Liver (tissue), 9 donors: Measurements from ENCODE around the gene TUBB4B. TPM values are rescaled to one million over a fixed set of nuclear protein-coding genes. Genes with fewer than 3 reads are reported as not detected.
A peak's percentile ranks its signal among the peaks of the same experiment; 100 is the strongest.

ENCODE experiments used
- DNase-seq: peaks from one replicate; pipeline ENCODE4 v3.0.0-alpha.2; 2017; ENCODE audit warnings: low spot score
- H3K27ac ChIP-seq, 2 donors: one replicate each; pipeline ENCODE4 v1.7.0; 2013; ENCODE audit warnings: inconsistent platforms in 2 of 2, low read length in 2 of 2, control low read depth in 1 of 2, low read depth in 1 of 2, mild to moderate bottlenecking in 1 of 2
- H3K27me3 ChIP-seq, 4 donors: one replicate each; pipeline versions ENCODE4 v1.6.1 to v1.7.0; 2013; ENCODE audit warnings: low read length in 3 of 4, inconsistent platforms in 1 of 4, mild to moderate bottlenecking in 1 of 4, moderate library complexity in 1 of 4; ENCODE audit not compliant: control insufficient read depth in 4 of 4, insufficient read depth in 4 of 4
- H3K36me3 ChIP-seq, 4 donors: one replicate each; pipeline versions ENCODE4 v1.6.1 to v1.7.0; 2013; ENCODE audit warnings: low read length in 3 of 4, mild to moderate bottlenecking in 3 of 4, low read depth in 1 of 4, moderate library complexity in 1 of 4; ENCODE audit not compliant: control insufficient read depth in 4 of 4, insufficient read depth in 3 of 4
- H3K4me1 ChIP-seq, 4 donors: one replicate each; pipeline versions ENCODE4 v1.6.1 to v1.7.0; 2013; ENCODE audit warnings: low read length in 3 of 4, mild to moderate bottlenecking in 3 of 4, moderate library complexity in 1 of 4; ENCODE audit not compliant: control insufficient read depth in 4 of 4, insufficient read depth in 4 of 4
- H3K4me3 ChIP-seq, 3 donors: one replicate each; pipeline versions ENCODE4 v1.6.1 to v1.7.0; 2013; ENCODE audit warnings: low read length in 3 of 3, control low read depth in 1 of 3, low read depth in 1 of 3, mild to moderate bottlenecking in 1 of 3
- H3K9ac ChIP-seq, 2 donors: one replicate each; pipeline ENCODE4 v1.7.0; 2013; ENCODE audit warnings: low read length in 2 of 2, mild to moderate bottlenecking in 2 of 2, moderate library complexity in 2 of 2, control low read depth in 1 of 2, low read depth in 1 of 2
- H3K9me3 ChIP-seq, 4 donors: one replicate each; pipeline versions ENCODE4 v1.6.1 to v1.7.0; 2013; ENCODE audit warnings: low read length in 3 of 4; ENCODE audit not compliant: control insufficient read depth in 4 of 4
- EGR1 ChIP-seq, 2 donors: IDR thresholded peaks; 2 replicates each; pipeline ENCODE4 v1.6.1; 2016 to 2018; ENCODE audit warnings: antibody characterized with exemption in 2 of 2, low read depth in 2 of 2
- FOXA1 ChIP-seq: IDR thresholded peaks from 2 replicates; pipeline ENCODE4 v1.6.1; 2016; ENCODE audit warnings: antibody characterized with exemption
- FOXA2 ChIP-seq: IDR thresholded peaks from 2 replicates; pipeline ENCODE4 v1.6.1; 2016; ENCODE audit warnings: antibody characterized with exemption
- GABPA ChIP-seq, 2 donors: IDR thresholded peaks in 1 of 2; conservative IDR thresholded peaks in 1 of 2; 2 replicates each; pipeline ENCODE4 v1.6.1; 2016; ENCODE audit warnings: antibody characterized with exemption in 2 of 2, mild to moderate bottlenecking in 1 of 2, moderate library complexity in 1 of 2
- HNF4A ChIP-seq, 2 donors: conservative IDR thresholded peaks; 2 replicates each; pipeline ENCODE4 v1.6.1; 2016; ENCODE audit warnings: antibody characterized with exemption in 2 of 2, mild to moderate bottlenecking in 2 of 2
- HNF4G ChIP-seq: IDR thresholded peaks from 2 replicates; pipeline ENCODE4 v1.6.1; 2016; ENCODE audit warnings: antibody characterized with exemption
- JUND ChIP-seq, 2 donors: IDR thresholded peaks; 2 replicates each; pipeline ENCODE4 v1.6.1; 2016; ENCODE audit warnings: antibody characterized with exemption in 2 of 2
- REST ChIP-seq: IDR thresholded peaks from 2 replicates; pipeline ENCODE4 v1.6.1; 2016; ENCODE audit warnings: antibody characterized with exemption, mild to moderate bottlenecking
- RXRA ChIP-seq, 2 donors: IDR thresholded peaks; 2 replicates each; pipeline ENCODE4 v1.6.1; 2017 to 2018; ENCODE audit warnings: antibody characterized with exemption in 2 of 2, mild to moderate bottlenecking in 1 of 2
- SP1 ChIP-seq: IDR thresholded peaks from 2 replicates; pipeline ENCODE4 v1.6.1; 2018; ENCODE audit warnings: antibody characterized with exemption, mild to moderate bottlenecking
- YY1 ChIP-seq: IDR thresholded peaks from 2 replicates; pipeline ENCODE4 v1.6.1; 2016; ENCODE audit warnings: antibody characterized with exemption, mild to moderate bottlenecking
- ZBTB33 ChIP-seq: IDR thresholded peaks from 2 replicates; pipeline ENCODE4 v1.6.1; 2016; ENCODE audit warnings: antibody characterized with exemption
- WGBS: extraction: QIAGEN DNeasy Blood & Tissue Kit; methylation state at CpG from one replicate; pipeline ENCODE4 v1.1.7; 2013; 5-methylcytosine and 5-hydroxymethylcytosine counted together
- polyA plus RNA-seq, 2 donors: library from polyadenylated mRNA; stranded (reverse) in 1 of 2; unstranded in 1 of 2; fragments of 200-250 nt in 1 of 2; fragments of >200 nt in 1 of 2; fragmentation: Nextera tagmentation in 1 of 2; extraction: Ambion mirVana in 1 of 2; gene quantifications; one replicate each; pipeline versions ENCODE4 v1.2.1 to v1.2.3, GENCODE V29; 2013 to 2015
- total RNA-seq, 2 donors: library from RNA; depleted of rRNA; stranded (reverse); fragments of >200 nt; gene quantifications; one replicate each; pipeline ENCODE4 v1.2.3, GENCODE V29; 2014
- TF ChIP-seq, protein P1 (sequence below): fragments of 150-350 bp; IDR thresholded peaks from 2 replicates; pipeline ENCODE4 v1.5.1; 2017; ENCODE audit warnings: improper control_type of control experiment, low read depth, low read length; ENCODE audit not compliant: missing input control
- TF ChIP-seq, protein P2 (sequence below): IDR thresholded peaks from 2 replicates; pipeline ENCODE4 v1.6.1; 2016; ENCODE audit warnings: antibody characterized with exemption
- donor health status: healthy.
- donor health status: healthy.
- donor health status: healthy.
- donor health status: healthy.
- donor health status: healthy.

The TUBB4B gene
- total and polyA plus RNA-seq, 4 donors: 173 to 199 (median 185) TPM

DNA sequence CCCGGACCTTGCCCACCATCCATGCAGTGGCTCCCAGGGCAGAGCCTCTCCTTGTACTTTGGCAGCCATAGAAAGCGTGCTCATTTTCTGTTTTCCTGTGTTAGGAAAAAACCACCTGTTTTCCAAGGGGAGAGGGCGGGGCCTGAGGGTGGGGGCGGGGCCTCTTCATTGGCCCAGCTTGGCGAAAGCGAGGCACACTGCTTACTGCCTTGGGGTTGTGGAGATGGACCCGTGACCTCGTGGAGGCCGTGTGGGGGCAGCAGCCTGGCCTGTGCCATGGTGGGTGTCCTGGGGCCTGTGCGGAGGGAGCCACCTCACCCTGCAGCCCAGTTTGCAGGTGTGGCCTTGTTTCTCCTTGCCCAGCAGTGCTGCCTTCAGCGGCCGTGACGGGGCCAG is 32.0 kb downstream of the TUBB4B start:
- no peak for DNase-seq
- H3K4me3 ChIP-seq: no peak overlapping the region
- peak overlapping the region in 1 of 2 donors; percentile 19 for H3K27ac ChIP-seq
- no peaks in the 10 kb centered on the region for H3K9me3 ChIP-seq
- H3K4me1 ChIP-seq: peaks cover 9 to 56% (median 29%) of the 10 kb centered on the region in 4 donors
- TF ChIP-seq HNF4A (conservative IDR thresholded peaks at IDR 0.05) (no peak), HNF4G (no peak), GABPA (IDR thresholded peaks at IDR 0.05 in 1 of 2, conservative IDR thresholded peaks at IDR 0.05 in 1 of 2) (no peak), JUND (IDR thresholded peaks at IDR 0.05) (no peak), FOXA2 (no peak), SP1 (no peak), EGR1 (IDR thresholded peaks at IDR 0.05; ENCODE audit: low read depth in 2 of 2) (no peak), FOXA1 (no peak), REST (no peak), YY1 (no peak)
- TF ChIP-seq, protein P1, sequence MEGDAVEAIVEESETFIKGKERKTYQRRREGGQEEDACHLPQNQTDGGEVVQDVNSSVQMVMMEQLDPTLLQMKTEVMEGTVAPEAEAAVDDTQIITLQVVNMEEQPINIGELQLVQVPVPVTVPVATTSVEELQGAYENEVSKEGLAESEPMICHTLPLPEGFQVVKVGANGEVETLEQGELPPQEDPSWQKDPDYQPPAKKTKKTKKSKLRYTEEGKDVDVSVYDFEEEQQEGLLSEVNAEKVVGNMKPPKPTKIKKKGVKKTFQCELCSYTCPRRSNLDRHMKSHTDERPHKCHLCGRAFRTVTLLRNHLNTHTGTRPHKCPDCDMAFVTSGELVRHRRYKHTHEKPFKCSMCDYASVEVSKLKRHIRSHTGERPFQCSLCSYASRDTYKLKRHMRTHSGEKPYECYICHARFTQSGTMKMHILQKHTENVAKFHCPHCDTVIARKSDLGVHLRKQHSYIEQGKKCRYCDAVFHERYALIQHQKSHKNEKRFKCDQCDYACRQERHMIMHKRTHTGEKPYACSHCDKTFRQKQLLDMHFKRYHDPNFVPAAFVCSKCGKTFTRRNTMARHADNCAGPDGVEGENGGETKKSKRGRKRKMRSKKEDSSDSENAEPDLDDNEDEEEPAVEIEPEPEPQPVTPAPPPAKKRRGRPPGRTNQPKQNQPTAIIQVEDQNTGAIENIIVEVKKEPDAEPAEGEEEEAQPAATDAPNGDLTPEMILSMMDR: no peak
- TF ChIP-seq, protein P2, sequence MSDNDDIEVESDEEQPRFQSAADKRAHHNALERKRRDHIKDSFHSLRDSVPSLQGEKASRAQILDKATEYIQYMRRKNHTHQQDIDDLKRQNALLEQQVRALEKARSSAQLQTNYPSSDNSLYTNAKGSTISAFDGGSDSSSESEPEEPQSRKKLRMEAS: no peak
- no peak overlapping the region for H3K9ac ChIP-seq
- H3K36me3 ChIP-seq: peaks cover 0 to 11% (median 3%) of the 10 kb centered on the region in 4 donors
- H3K27me3 ChIP-seq: no peaks in the 10 kb centered on the region
- 87% methylated on average over 13 of the region's 13 CpGs for WGBS

DNA sequence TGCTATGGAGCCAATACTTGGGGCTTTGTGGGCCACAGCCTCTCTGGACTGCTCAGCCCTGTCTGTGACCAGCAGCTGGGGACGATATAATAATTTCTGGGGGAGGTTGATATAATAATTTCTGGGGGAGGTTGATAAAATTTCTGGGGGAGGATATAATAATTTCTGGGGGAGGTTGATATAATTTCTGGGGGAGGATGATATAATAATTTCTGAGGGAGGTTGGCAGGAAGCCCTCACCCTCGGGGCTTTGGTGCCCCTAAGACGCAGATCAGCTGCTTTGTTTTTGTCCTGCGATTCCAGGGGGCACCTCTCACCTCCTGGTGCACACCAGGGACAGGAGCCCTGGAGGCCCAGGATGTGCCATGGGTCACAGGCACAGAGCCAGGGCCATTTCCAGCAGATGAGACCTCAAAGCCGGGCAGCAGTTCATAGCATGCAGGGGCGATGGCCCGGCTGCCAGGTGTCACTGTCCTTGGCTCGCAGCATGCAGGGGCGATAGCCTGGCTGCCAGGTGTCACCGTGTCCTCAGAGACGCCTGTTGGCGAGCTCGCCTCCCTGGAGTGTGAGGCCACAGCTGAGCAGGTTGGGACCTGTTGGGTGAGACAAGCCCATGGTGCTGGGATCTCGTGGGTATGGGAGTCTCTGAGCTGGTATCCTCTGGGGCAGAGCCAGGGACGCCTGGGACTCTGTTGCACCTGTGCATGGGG is 32.7 kb downstream of the TUBB4B start:
- Histone ChIP-seq H3K36me3 (peaks cover 0 to 11% (median 3%) of the 10 kb centered on the region in 4 donors), H3K27ac (peak overlapping the region in 1 of 2 donors; percentile 19), H3K9ac (no peak overlapping the region), H3K4me3 (no peak overlapping the region), H3K4me1 (peaks cover 9 to 51% (median 23%) of the 10 kb centered on the region in 4 donors), H3K27me3 (no peaks in the 10 kb centered on the region), H3K9me3 (no peaks in the 10 kb centered on the region)
- no peak for DNase-seq
- TF ChIP-seq HNF4A (conservative IDR thresholded peaks at IDR 0.05) (peak in 1 of 2 donors; percentile 9), RXRA (IDR thresholded peaks at IDR 0.05) (peak; percentile 52 to 66), FOXA2 (no peak), ZBTB33 (no peak), FOXA1 (no peak)
- TF ChIP-seq, protein P1: no peak
- WGBS: 58% methylated on average over 15 of the region's 15 CpGs
